GM21619 (cell line): ENCODE results near the gene CALHM1.

Experiments
- ATAC-seq: cut with Tn5 transposase; IDR thresholded peaks from one replicate; pipeline ENCODE4 v1.9.1; 2021; ENCODE audit not compliant: unreplicated experiment

The CALHM1 gene

DNA sequence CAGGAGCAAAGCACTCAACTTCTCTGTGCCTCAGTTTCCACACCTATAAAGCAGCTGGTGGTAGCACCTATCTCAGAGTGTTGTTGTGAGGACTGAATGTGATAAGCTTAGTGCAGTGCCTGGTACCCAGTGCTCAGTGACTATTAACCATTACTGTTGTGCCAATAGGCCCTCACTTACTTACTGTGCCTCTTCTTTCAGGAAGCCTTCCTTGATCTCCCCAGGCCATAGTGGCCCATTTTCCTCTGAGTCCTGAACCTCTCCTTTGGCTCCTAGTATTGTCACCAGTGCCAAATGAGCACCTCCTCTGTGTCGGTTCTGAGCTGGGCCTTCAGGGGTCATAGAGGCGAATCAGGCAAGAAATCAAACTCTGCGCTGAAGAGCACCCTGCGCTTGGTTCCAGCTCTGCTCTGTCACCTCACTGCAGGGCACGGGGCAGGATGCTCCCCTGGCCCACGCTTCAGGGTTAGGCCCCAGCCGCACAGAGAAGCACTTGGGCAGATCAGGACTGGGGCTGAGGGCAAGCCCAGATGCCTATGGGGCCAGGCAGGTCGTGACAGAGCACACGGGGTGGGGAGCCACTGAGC is 2.5 kb downstream of the CALHM1 start:
- ATAC-seq, result no peak

DNA sequence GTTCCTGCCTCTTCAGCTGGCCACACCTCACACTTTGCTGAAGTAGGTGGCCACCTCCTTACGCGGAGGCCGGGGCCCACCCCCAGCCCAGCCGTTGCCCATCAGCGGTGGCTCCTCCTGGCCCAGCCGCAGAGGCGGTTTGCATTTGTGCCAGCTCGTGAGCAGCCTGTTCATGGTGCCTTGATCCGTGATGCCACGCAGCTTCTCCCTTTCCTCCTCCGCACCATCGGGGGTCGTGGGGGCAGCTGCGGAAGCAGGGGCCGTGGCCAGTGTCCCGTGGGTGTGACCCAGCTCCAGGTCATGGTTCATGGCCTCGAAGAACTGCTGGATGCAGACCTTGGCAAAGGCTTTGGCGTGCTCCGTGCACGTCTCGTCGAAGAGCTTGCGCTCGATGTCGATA is 3.5 kb downstream of the CALHM1 start:
- no peak for ATAC-seq

DNA sequence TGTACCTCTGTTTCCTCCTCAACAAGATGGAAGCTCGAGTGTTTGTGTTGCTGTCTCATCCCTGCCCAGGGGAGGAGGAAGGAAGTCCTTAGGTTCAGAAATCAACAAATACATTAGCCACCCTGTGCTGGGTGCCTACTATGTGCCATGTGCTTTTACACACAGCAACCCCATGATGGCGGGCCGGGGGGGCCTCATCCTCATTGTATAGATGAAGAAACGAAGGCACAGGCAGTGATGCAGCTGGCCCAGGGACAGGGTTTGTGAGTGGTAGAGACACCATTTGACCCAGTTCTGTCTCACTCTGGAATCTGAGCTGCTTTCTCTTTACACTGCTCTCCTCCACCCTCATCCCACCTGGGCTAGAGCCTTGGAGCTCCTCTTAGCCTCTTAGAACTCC is 4.7 kb downstream of the CALHM1 start:
- ATAC-seq, result no peak

DNA sequence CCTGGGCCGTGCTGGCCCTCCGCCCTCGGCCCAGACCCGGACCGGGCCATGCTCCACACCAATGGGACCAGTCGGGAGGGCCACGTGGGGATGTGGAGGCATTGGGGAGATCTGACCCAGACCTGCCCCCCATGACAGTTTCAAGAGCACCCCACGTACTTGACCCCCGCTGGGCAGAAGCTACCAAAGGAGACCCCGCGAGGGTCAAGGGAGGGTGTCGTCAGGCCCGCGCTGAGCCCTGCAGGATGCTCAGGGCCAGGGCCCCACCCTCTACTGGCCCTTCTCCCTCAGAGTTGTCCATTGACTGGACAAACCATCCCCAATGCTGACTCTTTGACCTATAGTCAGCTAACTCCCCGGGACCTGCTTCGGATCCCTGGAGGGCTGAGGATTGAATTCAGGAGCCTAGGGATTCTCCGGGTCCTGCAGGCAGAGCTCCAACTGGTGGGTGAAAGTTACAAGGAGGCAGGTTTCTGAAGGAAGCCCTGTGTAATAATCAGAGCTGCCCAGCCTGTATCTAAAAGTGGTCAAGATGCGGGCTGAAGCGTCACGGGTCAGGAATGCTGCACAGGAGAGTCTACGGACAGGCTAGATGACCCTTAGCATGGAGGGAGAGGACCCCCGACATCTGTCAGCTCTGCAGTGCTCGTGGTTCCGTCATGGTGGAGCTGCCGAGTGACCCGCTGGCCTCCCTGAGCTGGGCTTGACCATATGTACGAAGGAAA is 6.0 kb downstream of the CALHM1 start:
- ATAC-seq, result no peak

DNA sequence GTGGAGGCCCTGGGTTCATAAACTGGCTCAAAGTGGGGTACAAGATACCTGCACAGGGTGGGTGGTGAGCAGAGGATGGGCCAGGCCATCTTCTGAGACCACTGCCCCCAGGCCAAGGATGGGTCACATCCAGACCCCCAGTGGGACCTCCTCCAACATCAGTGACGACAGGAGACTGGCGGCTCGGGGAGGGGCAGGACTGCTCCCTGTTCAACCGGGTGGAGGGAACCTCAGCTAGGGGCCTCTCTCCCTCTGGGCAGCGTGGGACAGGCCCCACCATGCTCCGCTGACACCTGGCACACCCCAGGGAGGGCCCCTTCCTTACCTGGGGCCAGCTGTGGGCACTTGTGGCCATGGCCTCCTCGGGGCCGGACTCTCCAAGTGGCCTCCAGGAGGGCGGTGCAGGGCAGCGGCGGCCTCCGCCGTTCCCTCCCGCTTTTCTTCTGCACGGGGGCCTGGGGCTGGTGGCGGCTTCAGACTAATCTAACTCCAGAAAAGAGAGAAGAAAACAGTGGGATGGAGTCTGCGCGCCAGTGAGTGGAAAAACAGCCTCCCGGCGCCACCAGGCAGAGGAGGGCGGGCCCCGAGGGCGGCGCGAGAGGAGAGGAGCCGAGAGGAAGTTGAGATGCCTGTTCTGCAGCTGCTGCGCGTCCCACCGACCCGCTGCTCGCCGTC is 6.7 kb downstream of the CALHM1 start, which contains the start of gene CALHM2:
TSS of gene CALHM2 (minus strand) at position 540 of the 675 bp plus-strand sequence. CDS start 2,429 bp downstream, outside the sequence.
- peak; percentile 70 for ATAC-seq

DNA sequence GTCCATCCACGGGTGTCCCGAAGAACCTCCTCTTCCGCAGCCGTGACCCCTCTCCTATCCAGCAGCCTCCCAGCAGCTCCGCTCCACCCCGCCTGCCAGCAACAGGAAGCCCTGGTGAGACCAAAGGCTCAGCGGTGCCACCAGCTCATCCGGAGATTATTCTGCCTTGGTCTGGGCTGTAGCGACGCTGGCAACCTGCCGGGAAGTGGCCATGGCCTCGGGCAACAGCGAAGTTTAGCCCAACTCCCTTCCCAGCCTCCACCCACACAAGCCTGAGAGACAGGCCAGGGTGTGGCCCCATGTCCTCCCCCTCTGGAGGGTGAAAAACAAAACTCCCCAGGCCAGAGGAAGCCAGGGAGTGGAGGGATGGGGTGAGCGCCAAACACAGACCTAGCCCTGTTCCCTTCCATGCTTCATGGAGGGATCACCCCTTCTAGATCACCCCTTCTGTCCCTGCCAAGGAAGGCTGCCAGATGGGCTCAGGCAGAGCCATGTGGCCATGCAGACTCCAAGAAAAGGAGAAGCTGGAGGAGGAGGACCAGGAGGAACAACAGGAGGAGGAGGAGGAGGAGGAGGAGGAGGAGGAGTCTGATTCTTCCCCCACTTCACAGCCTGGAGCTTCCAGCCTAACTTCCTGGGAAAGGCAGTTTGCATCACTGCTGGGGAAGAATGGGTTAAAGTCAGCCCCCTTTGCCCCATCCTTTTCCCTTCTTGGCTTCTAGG is 7.4 kb downstream of the CALHM1 start:
- ATAC-seq, result no peak

DNA sequence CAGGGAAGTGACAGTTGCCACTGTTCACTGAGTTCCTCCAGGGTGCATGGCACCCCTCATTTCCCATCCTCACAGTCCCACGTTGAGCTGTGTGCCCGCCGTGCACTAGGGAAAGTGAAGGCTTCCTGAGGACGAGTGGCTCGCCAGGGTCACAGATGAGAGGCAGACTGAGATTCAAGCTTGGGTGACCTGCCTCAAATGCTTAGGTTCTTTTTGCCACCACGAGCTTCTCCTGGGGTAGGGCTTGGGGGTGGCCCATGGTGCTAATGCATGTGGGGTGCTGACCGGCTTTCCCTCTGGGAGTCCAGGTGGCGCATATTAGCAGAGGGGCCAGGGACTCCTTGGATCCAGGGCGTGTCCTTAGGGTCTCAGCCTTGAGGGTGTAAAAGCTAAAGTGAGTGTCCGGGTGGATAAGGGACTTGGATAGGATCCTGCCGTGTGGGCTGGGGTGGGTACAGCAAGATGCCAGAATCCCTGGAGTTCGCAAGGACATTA is 8.5 kb downstream of the CALHM1 start:
- ATAC-seq, result no peak

DNA sequence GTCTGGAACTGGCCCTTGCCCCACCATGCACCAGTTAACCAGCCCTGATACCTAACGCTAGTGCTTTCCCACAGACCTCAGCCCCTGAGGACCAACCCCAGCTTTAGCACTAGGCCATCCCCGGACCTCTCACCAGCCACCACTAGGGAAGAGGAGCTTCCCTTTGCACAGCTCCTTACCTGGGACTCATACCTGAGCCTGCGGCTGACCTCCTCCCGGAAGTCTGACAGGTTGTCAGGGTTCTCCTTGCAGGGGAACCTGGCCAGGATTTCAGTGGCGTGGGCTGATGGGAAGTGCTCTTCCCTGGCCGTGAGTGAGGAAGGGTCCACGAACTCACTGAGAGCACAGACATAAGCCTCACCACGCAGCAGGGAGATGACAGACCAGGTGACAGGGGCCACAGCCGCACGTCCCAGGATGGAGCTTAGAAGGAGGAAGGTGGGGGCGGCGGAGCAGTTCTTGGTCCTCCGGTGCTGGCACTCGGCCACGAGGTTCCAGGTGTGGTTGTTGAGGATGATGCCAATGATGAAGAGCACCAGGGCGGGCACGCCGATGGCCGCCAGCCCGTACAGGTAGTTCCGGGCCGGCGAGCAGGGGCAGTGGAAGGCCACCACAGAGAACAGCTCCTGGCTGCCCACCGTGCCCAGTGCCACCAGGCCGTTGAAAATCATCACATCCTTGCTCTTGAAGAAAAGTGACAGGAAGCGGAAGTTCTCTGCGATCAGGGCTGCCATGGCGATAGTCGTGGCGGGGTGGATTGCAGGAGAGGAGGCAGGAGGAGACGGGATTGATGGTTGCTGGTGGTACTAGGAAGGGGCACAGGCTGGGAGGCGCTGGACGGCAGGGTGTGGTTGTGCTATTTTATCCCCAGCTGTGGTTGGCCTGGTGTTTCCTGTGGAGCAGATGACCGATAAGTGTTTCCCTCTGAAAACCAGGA is 9.2 kb downstream of the CALHM1 start:
- ATAC-seq, result no peak

DNA sequence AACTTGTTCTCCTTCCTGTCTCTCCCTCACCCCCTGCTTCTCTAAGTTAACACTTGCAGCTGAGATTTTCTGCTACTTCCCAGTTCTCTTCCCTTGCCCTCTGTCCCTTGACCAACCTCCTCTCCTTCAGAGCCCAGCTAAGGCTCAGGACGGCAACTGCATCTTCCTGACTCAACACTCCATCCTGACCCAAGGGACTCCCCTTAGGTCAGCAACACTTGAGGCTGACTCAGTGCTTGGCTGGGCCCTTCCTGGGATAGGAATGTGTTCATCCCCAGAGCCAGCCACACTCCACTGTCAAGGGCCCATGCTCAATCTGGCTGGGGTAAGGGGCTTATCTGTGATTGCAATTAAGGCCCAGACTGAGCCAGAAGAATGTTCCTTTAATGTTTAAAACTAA is 10.0 kb downstream of the CALHM1 start:
- ATAC-seq, result no peak

DNA sequence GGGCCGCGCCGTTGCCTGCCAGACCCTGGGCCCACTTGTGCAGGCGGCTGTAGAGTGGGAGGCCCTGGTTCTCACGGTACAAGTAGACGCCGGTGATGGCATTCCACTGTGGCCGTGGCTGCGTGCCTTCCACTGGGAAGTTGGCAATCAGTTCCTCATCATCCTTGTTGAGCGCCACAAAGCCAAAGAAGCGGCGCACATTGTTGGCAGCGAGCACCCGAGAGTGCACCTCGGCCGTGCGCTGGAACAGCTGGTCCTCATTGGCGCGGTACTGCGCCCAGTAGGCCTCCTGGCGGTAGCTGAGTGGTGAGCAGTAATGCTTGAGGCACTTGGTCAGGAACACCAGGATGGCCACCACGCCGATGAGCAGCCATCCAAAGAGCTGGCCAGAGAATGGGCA is 11.5 kb downstream of the CALHM1 start:
- ATAC-seq, result no peak

DNA sequence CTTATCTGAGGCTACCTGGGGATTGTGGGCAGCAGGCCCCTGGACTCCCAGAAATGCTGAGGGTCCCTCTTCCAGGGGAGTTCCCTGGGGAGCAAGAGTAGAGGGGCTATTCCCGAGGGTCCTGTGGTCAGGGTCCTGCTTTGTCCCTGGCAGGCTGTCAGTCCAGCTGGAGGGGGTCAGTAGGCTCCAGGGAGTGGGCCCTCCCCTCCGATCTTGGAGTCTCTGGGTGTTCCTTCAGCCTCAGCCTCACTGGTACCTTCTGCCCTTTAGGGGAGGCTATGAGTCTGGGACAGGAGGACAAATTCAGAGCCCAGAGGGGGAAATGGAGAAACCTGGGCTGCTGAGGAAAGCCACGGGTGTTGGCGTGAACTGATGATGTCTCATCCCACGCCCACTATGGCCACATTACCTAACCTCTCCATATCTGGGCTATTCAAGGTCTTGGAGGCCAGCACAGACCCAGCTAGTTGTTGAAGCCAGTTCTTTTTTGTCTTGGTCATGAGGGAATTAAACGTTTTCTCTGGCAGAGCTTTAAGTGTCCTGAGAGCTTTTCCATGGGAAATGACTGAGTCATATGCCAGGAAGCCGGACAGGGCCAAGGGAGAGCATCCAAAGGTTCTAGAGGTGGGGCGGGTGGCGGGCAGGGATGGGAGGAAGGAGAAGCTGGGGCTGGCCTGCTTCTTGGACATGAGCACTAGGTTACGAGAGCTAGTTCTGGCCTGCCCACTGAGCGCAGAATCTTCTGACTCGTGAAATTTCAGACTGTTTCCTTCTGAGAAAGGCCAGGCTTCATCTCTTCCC is 12.7 kb downstream of the CALHM1 start:
- no peak for ATAC-seq

DNA sequence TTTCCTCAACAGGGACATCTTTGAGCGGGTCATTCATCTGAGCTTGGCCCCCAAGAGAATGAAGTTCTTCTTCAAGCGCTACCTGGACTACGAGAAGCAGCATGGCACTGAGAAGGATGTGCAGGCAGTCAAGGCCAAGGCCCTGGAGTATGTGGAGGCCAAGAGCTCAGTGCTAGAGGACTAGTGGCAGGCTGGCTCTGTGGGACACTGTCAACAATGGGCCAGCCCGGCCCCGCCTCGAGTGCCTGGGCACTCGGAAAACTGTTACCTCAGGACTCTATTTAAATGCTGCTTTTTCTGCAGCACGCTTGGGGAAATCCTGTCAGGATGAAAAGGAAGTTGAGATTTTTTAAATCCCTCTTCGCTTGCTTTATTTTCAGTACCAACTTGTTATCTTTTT is 13.3 kb downstream of the CALHM1 start:
- ATAC-seq, result no peak

DNA sequence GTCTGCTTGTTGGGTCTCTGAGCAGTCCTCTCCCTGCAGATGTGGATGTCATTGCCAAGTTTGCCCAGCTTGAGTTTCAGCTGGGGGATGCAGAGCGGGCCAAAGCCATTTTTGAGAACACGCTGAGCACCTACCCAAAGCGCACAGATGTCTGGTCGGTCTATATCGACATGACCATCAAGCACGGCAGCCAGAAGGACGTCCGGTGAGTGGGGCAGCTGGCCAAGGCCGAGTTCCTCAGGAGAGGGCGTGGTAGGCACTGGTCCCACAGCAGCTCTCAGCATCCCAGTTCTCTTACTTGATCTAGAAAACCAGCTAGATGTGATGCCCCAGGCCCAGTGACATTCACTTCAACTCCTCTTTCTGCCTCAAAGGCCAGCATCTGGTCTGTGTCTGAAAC is 14.2 kb downstream of the CALHM1 start:
- no peak for ATAC-seq

DNA sequence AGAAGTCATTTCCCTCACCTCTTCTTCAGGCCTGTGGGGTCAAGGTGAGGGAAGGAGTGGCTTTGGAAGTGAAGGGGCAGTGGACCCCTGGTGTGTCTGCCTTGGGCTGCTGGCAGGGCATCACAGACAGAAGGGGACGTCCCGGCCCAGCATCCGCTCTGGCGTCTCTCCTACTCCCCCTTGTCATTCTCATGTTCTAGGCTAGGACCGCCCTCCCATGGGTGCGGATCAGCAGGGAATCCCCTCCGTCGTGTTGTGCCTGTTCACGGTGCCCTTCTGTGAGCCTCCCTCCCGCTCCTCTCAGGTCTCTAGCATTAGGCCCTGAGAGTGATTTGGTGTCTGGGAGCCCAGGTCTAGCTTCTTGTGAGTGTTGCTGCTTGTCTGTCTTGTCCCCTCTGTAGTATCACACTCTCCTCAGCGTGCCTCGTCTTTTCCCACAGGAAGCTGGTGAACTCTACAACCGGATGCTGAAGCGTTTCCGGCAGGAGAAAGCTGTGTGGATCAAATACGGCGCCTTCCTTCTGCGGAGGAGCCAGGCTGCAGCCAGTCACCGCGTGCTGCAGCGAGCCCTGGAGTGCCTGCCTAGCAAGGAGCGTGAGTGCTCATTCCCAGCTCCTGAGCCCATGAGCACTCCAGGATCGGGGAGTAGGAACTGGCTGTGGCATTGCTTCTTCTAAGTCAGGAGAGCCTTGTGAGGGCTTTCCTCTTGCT is 15.1 kb downstream of the CALHM1 start:
- no peak for ATAC-seq

DNA sequence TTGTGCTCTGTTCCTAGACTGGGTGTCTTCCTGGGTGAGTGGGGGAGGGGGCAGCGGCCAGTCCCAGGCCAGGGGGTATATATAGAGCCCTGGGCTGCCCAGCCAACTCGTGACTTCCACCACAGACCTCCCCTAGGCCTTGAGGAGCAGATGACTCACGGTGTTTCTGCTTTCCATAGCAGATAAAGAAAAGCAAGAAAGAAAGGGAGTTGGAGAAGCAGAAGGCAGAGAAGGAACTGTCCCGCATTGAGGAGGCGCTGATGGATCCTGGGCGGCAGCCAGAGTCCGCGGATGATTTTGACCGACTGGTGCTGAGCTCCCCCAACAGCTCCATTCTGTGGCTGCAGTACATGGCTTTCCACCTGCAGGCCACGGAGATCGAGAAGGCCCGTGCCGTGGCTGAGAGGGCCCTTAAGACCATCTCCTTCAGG is 16.7 kb downstream of the CALHM1 start:
- ATAC-seq, result no peak

DNA sequence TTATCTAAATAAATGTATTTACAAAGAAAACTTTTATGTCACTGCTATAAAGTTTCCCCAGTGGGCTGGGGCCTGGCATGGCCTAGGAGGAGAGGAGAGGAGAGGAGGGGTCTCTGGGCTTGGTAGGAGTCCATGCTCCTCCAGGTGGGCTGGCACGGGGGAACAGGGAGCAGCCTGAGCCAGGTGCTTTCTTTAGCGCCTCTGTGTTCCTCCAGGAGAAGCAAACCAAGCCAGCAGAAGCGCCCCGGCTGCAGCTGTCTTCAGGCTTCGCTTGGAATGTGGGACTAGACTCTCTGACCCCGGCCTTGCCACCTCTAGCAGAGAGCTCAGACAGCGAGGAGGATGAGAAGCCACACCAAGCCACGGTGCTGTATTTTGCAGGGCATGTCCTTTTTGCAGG is 17.1 kb downstream of the CALHM1 start:
- ATAC-seq, result no peak

DNA sequence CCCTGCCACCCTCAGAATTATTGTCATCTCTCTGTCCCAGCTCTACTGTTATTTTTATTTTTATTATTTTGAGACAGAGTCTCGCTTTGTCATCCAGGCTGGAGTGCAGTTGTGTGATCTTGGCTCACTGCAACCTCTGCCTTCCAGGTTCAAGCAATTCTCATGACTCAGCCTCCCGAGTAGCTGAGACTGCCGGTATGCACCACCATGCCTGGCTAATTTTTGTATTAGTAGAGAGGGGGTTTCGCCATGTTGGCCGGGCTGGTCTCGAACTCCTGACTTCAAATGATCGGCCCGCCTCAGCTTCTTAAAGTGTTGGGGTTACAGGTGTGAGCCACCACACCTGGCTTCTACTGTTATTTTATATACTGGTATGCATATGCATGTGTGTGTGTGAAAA is 17.5 kb downstream of the CALHM1 start:
- ATAC-seq, result no peak

DNA sequence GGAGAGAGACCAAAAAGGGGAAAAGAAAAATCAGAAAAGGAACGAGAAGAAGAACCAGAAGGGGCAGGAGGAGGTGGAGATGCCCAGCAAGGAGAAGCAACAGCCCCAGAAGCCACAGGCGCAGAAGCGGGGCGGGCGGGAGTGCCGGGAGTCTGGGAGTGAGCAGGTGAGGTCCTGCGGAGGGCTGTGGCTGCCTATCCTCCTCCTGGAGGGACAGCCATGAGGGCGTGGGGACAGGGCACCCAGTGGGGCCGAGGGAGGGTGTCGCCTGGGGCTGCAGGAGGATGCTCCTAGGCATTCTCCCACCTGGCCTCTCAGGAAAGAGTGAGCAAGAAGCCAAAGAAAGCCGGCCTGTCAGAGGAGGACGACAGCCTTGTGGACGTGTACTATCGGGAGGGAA is 18.3 kb downstream of the CALHM1 start:
- no peak for ATAC-seq

DNA sequence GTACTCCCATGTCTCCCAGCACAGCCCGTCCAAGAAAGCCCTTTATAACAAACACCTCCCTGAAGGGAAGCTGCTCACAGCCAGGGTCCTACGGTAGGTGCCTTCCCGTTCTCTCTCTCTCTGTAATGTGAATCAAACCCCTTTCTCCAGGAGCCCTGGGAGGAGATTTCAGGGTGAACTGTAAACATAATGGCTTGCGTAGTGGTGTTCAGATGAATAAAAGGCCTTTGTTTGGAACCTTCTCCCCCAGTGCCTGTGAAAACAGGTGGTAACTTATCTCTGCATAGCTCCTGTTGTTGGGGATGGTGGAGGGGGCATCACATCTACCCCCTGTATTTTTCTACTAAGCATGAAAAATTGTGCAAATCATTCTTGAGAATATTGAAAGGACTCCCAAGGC is 18.9 kb downstream of the CALHM1 start:
- ATAC-seq, result no peak
